Brain microvascular endothelial cell (primary cell): ENCODE measurements around the gene VEZT.

Experiments used
- DNase-seq: peaks from one replicate; pipeline ENCODE4 v3.0.0-alpha.2; 2020
- H3K27ac ChIP-seq: fragments of 250-450 bp; sonication (Bioruptor Pico); 2 replicates; pipeline ENCODE4 v1.5.1; 2020; ENCODE audit warnings: mild to moderate bottlenecking, moderate library complexity
- H3K27me3 ChIP-seq: fragments of 250-450 bp; sonication (Bioruptor Pico); replicated peaks from 2 replicates; pipeline ENCODE4 v1.5.1; 2020; ENCODE audit warnings: mild to moderate bottlenecking
- H3K36me3 ChIP-seq: fragments of 250-450 bp; sonication (Bioruptor Pico); replicated peaks from 2 replicates; pipeline ENCODE4 v1.5.1; 2020; ENCODE audit warnings: mild to moderate bottlenecking
- H3K4me3 ChIP-seq: 2 replicates; pipeline ENCODE4 v1.5.1; 2011; ENCODE audit warnings: low read depth, mild to moderate bottlenecking, control low read depth, low read length, moderate library complexity
- CTCF ChIP-seq: IDR thresholded peaks from 2 replicates; pipeline ENCODE4 v1.5.1; 2011; ENCODE audit warnings: low read depth, mild to moderate bottlenecking, moderate library complexity, low read length, control low read depth, inconsistent platforms; ENCODE audit errors: missing control alignments
- in situ Hi-C: cut with HindIII; loops from 2 replicates; pipeline ENCODE4 v1.10.0; 2017; ENCODE audit warnings: low sequenced_read_pairs, low pct_ligation_motif_present

The VEZT gene

DNA sequence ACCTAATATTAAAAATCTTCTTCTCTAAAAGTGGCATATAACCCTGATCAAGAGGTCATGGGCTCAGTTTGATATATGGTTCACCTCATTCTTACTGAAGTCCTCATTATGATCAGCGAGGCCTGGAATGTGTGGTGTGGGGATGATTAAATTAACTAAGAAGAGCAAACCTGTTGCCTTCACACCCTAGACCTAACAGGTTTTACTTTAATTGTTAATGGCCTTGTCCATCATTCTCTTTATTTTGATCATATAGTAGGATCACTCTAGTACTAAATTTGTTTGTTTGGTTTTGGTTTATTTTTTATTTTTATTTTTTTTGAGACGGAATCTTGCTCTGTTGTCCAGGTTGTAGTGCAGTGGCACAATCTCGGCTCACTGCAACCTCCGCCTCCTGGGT, 43.5 kb downstream of the VEZT start:
- peaks cover 32% of the 10 kb centered on the region for H3K36me3 ChIP-seq
- in situ Hi-C loops, result no loop called here
- DNase-seq, result no peak
- no peak overlapping the region for H3K4me3 ChIP-seq
- H3K27ac ChIP-seq, result no peak overlapping the region
- TF ChIP-seq CTCF, result no peak
- H3K27me3 ChIP-seq, result no peaks in the 10 kb centered on the region

- Histone ChIP-seq H3K4me3 (no peak overlapping the region), H3K27me3 (no peaks in the 10 kb centered on the region), H3K27ac (no peak overlapping the region), H3K36me3 (peaks cover 37% of the 10 kb centered on the region)
- TF ChIP-seq CTCF, result no peak
- in situ Hi-C loops, result no loop called here
- DNase-seq, result no peak
Observed at GRCh38 chr12:95262808-95263207, 45.2 kb downstream of the VEZT start.

DNA sequence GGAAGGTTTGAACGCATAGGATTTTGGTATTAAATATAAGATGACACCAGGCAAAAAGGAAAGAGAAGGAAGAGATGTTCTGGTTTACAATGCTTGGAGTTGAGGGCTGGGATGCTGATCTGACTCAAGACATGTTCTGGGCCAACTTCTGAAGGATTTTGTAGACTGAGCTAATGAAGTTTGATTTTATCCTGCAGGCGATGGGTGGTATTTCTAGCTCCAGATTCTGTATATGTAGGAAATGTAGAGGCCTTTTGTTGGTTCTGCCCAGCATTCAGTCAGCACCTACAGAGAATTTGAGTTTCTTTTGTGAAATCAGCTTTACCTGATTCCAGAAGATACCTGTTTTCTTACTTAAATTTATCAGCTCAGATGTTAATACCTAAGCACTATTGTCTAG, 48.2 kb downstream of the VEZT start:
- Histone ChIP-seq H3K27ac (no peak overlapping the region), H3K36me3 (peaks cover 41% of the 10 kb centered on the region), H3K27me3 (no peaks in the 10 kb centered on the region), H3K4me3 (no peak overlapping the region)
- no peak for TF ChIP-seq CTCF
- DNase-seq, result no peak
- in situ Hi-C loops, result no loop called here

- in situ Hi-C loops, result no loop called here
- DNase-seq, result no peak
Observed at GRCh38 chr12:95266254-95266653, 48.6 kb downstream of the VEZT start.

GRCh38 chr12:95269892-95270291, 52.3 kb downstream of the VEZT start:
- no peak for DNase-seq
- no peak for TF ChIP-seq CTCF
- H3K36me3 ChIP-seq, result peaks cover 28% of the 10 kb centered on the region
- H3K27ac ChIP-seq, result no peak overlapping the region
- in situ Hi-C loops, result no loop called here
- H3K27me3 ChIP-seq, result no peaks in the 10 kb centered on the region
- H3K4me3 ChIP-seq, result no peak overlapping the region

More at GRCh38 chr12:95266254-95266653, 48.6 kb downstream of the VEZT start:
- H3K27me3 ChIP-seq, result no peaks in the 10 kb centered on the region
- peaks cover 41% of the 10 kb centered on the region for H3K36me3 ChIP-seq
- no peak overlapping the region for H3K4me3 ChIP-seq
- no peak overlapping the region for H3K27ac ChIP-seq
- no peak for TF ChIP-seq CTCF

DNA sequence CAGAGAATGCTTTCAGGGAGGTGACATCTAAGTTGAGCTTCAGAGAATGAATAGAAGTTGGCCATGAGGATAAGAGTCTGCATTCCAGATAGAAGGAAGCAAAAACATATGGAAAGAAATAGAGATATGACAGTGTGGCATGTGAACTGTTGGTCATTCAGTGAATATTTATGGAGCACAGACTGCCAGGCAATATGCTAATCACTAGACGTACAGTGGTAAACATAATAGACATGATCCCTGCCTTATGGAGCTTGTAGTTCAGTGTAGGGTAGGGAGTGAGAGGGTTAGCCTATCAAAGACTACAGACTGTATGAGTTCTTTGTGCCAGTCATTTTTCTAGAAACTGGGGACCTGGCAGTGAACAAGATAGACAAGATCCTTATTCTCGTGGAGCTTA, 53.9 kb downstream of the VEZT start:
- no peak for DNase-seq
- in situ Hi-C loops, result no loop called here
- Histone ChIP-seq H3K27me3 (no peaks in the 10 kb centered on the region), H3K27ac (no peak overlapping the region), H3K36me3 (peaks cover 23% of the 10 kb centered on the region), H3K4me3 (no peak overlapping the region)
- no peak for TF ChIP-seq CTCF
